ENCODE results near the gene CTSD. TPM values are rescaled to one million over a fixed set of nuclear protein-coding genes. Genes with fewer than 3 reads are reported as not detected.

CTSD gene
- total and polyA plus RNA-seq, 12 donors = 191 to 4,168 (median 1,999) TPM

DNA sequence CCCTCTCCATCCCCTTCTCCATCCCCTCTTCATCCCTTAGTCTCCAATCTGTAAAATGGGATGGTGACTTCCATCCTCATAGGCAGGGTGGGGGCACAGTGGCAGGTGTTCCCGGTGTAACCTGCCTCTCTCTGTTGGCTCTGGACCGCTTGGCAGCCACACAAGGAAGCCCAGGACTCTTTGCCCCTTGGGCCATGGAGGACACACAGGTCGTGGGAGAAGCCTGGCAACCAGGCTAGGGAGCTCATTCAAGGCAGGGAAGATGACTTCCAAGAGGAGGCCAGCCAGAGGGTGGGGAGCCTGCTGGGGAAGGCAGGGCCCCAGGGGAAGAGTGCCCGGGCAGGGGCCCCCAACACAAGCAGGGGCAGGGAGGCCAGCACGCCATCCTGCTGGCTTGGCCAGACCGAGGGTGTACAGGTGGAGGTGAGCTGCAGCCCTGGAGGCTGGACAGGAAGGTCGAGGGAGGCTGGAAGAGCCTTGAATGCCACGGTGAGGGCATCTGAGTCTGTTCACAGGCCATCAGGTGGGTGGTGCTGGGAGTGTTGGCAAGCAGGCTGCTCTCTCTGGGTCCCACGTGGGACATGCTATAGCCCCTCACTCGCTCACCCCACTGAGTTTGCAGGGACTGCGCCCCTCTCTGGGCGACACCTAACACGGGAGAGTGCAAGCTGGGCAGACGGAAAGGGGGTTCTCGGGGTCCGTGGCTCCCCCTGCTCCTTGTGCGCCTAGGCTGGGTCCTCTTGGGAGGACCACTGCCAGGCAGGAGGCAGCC is 15.5 kb upstream of the CTSD start:
- 78 to 83% (median 80%) methylated on average over 5 to 17 of the region's 17 CpGs for WGBS, 4 donors
- H3K27ac ChIP-seq = no peak overlapping the region
- TF ChIP-seq, protein P1, sequence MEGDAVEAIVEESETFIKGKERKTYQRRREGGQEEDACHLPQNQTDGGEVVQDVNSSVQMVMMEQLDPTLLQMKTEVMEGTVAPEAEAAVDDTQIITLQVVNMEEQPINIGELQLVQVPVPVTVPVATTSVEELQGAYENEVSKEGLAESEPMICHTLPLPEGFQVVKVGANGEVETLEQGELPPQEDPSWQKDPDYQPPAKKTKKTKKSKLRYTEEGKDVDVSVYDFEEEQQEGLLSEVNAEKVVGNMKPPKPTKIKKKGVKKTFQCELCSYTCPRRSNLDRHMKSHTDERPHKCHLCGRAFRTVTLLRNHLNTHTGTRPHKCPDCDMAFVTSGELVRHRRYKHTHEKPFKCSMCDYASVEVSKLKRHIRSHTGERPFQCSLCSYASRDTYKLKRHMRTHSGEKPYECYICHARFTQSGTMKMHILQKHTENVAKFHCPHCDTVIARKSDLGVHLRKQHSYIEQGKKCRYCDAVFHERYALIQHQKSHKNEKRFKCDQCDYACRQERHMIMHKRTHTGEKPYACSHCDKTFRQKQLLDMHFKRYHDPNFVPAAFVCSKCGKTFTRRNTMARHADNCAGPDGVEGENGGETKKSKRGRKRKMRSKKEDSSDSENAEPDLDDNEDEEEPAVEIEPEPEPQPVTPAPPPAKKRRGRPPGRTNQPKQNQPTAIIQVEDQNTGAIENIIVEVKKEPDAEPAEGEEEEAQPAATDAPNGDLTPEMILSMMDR (IDR thresholded peaks at IDR 0.05) = no peak
- TF ChIP-seq POLR2A (IDR thresholded peaks at IDR 0.05) = no peak
- DNase-seq = no peak
- H3K9me3 ChIP-seq (replicated peaks in 1 of 3) = no peaks in the 10 kb centered on the region
- H3K4me3 ChIP-seq = no peak overlapping the region
- H3K4me1 ChIP-seq (replicated peaks in 1 of 2) = no peaks in the 10 kb centered on the region
- H3K27me3 ChIP-seq = no peaks in the 10 kb centered on the region
- H3K36me3 ChIP-seq (replicated peaks in 1 of 2) = no peaks in the 10 kb centered on the region
- intact Hi-C loops (cut with DNase I) = no loop called here

DNA sequence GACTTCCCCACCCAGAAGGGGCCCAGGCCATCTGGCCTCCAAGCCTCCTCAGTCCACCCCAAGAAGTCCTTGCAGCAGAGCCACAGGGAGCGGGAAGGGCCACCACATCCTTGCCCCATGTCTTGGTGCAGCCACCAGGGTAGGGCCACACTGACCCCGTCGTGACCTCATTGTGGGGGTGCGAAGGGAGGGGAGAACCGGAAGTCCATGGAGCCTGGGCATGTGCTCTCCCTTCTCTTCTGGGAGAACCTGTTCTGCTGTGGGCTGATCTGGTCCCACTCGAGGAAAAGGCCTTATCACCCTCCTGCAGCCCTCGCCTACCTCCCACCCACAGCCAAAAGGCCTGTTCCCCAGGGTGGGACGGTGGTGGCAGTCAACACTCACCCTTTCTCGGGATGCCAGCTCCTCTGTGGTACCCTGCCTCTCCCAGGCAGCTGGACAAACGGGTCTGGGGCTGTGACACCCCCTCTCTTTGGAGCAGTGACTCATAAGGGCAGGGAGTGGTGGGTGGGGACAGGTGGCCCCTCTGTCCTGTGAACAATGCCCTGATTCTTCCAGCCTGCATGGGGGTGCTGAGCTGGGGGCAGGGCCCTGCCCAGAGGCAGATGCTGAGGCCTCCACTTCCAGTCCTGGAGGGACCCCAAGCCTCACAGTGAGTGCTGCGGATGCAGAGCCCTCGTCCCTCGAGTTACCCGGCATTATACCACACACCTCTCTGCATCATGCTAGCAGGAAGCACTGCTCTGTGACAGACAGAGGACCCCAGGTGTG is 14.6 kb upstream of the CTSD start:
- WGBS, 4 donors = 76 to 88% (median 82%) methylated on average over 7 to 14 of the region's 14 CpGs
- peaks cover 1 to 2% of the 10 kb centered on the region in 2 donors for H3K4me1 ChIP-seq (replicated peaks in 1 of 2)
- no peak for DNase-seq
- no peak overlapping the region for H3K27ac ChIP-seq
- H3K27me3 ChIP-seq = no peaks in the 10 kb centered on the region
- no peaks in the 10 kb centered on the region for H3K9me3 ChIP-seq (replicated peaks in 1 of 3)
- TF ChIP-seq, protein P1 (IDR thresholded peaks at IDR 0.05) = no peak
- TF ChIP-seq POLR2A (IDR thresholded peaks at IDR 0.05) = no peak
- no peaks in the 10 kb centered on the region for H3K36me3 ChIP-seq (replicated peaks in 1 of 2)
- no peak overlapping the region for H3K4me3 ChIP-seq
- intact Hi-C loops (cut with DNase I) = no loop called here

DNA sequence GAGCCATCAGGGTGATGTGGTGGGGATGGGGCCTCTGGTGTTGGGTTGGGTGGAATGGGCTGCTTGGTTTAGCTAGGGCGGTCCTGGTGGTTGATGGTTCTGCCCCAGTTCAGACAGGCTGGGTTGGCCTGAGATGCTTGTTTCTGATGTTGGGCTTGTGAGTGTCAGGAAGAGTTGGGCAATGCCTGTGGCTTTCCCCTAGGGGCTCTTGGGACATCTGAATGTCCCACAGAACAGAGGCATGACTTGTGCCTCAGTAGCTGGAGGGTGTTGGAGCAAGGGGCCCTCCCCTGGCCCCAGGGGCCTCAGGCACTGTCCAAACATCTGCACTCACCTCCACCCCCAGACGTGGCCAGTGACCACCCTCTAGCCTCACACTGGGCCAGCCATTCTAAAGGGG is 14.0 kb upstream of the CTSD start:
- Histone ChIP-seq H3K27me3 (no peaks in the 10 kb centered on the region), H3K4me1 (replicated peaks in 1 of 2) (peaks cover 4% of the 10 kb centered on the region in 2 donors), H3K36me3 (replicated peaks in 1 of 2) (no peaks in the 10 kb centered on the region), H3K9me3 (replicated peaks in 1 of 3) (no peaks in the 10 kb centered on the region), H3K27ac (no peak overlapping the region), H3K4me3 (no peak overlapping the region)
- no peak for TF ChIP-seq POLR2A (IDR thresholded peaks at IDR 0.05)
- TF ChIP-seq, protein P1 (IDR thresholded peaks at IDR 0.05) = no peak
- intact Hi-C loops (cut with DNase I) = no loop called here
- peak in 3 of 7 donors; percentile 11 to 29 (median 17) for DNase-seq
- 71 to 77% (median 71%) methylated on average over 1 to 2 of the region's 2 CpGs; no CpG with 5 or more reads in 1 of the 4 donors for WGBS, 4 donors

DNA sequence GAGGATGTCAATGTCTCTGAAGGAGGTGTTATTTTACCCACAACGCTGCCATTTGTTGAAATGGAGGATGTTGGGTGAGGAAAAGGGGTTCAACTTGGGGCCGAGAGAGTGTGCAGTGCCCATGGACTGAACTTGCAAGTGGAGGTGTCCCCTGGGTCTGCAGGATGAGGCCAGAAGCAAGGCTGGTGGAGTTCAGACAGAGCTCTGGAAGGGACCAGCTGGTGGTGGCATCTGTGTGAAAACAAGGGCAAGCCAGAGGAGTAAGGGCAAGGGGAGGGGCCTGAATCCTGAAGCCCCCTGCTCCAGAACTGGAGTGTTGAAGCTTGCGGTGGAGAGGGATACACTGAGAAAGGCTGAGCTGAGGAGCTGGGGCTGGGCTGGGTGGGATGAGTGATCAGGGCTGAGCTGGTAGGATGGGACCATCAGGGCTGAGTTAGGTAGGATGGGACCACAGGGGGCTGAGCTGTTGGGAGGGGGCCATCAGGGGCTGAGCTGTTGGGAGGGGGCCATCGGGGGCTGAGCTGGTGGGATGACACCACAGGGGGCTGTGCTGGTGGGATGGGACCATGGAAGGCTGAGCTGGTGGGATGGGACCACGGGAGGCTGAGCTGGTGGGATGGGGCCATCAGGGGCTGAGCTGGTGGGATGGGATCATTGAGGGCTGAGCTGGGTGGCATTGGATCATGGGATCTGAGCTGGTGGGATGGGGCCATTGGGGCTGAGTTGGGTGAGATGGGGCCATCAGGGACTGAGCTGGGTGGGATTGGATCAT is 13.4 kb upstream of the CTSD start:
- intact Hi-C loops (cut with DNase I) = no loop called here
- H3K36me3 ChIP-seq (replicated peaks in 1 of 2) = no peaks in the 10 kb centered on the region
- TF ChIP-seq, protein P1 (IDR thresholded peaks at IDR 0.05) = no peak
- TF ChIP-seq POLR2A (IDR thresholded peaks at IDR 0.05) = no peak
- H3K4me1 ChIP-seq (replicated peaks in 1 of 2) = peaks cover 9 to 10% of the 10 kb centered on the region in 2 donors
- no peak overlapping the region for H3K4me3 ChIP-seq
- peak in 2 of 7 donors; percentile 13 to 30 for DNase-seq
- WGBS, 4 donors = 75 to 90% (median 83%) methylated on average over 4 to 5 of the region's 5 CpGs
- no peaks in the 10 kb centered on the region for H3K9me3 ChIP-seq (replicated peaks in 1 of 3)
- H3K27me3 ChIP-seq = no peaks in the 10 kb centered on the region
- no peak overlapping the region for H3K27ac ChIP-seq

All from adrenal gland (tissue), 12 donors.